Inflammatory macrophage treated with lipopolysaccharide for 1 hour (primary cell): Measurements from ENCODE around the gene MIER2.
A peak's percentile ranks its signal among the peaks of the same experiment; 100 is the strongest.
"Not testable (repeated sequence)": the region's sequence is repeated elsewhere in the genome, so short reads cannot be mapped to it uniquely, and the experiment has no call there.

Experiments used
- DNase-seq, 2 donors: peaks; one replicate each; pipeline ENCODE4 v3.0.0-alpha.2; 2020 to 2022

Gene MIER2

DNA sequence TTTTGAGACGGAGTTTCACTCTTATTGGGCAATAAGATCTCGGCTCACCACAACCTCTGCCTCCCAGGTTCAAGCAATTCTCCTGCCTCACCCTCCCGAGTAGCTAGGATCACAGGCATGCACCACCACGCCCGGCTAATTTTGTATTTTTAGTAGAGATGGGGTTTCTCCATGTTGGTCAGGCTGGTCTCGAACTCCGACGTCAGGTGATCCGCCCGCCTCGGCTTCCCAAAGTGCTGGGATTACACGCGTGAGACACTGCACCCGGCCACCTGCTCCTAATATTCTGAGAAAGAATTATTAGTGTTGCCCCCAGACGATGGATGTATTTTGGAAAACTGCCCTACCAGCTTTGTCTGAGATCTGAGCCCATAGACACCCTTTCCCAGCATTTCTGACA lies 10.9 kb upstream of the MIER2 start:
- DNase-seq: not testable (repeated sequence)

GRCh38 chr19:355134-355533 lies 10.5 kb upstream of the MIER2 start:
- no peak for DNase-seq

DNA sequence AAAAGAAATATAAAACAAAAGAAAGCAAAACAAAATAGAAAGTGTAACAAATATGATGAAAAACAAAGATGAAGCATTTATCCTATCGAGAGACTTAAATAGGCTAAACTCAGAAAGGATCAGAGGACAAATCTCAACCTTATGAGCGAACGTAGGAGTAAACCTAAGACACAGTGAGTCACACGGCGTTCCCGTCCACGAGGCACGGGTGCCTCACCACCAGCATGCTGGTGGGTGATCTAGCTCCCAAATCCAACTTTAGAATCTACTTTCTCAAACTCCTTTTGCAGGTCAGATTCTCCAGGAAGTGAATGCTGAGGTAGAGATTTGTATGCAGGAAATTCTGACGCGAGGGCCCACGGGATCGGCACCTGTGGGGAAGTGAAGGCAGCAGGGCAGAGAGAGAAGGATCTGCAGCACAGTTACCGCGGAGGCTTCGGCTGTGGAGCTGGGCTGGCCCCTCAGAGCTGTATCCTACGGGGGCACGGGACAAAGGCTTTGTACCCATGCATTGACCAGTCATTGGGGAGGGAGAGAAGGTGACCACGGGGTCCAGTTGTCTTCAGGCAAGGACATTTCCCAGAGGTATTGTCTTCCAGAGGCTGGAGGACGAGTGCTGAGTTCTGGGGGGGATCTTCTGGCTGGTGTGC lies 7.5 kb upstream of the MIER2 start:
- peak in 1 of 2 donors; percentile 28 for DNase-seq

DNA sequence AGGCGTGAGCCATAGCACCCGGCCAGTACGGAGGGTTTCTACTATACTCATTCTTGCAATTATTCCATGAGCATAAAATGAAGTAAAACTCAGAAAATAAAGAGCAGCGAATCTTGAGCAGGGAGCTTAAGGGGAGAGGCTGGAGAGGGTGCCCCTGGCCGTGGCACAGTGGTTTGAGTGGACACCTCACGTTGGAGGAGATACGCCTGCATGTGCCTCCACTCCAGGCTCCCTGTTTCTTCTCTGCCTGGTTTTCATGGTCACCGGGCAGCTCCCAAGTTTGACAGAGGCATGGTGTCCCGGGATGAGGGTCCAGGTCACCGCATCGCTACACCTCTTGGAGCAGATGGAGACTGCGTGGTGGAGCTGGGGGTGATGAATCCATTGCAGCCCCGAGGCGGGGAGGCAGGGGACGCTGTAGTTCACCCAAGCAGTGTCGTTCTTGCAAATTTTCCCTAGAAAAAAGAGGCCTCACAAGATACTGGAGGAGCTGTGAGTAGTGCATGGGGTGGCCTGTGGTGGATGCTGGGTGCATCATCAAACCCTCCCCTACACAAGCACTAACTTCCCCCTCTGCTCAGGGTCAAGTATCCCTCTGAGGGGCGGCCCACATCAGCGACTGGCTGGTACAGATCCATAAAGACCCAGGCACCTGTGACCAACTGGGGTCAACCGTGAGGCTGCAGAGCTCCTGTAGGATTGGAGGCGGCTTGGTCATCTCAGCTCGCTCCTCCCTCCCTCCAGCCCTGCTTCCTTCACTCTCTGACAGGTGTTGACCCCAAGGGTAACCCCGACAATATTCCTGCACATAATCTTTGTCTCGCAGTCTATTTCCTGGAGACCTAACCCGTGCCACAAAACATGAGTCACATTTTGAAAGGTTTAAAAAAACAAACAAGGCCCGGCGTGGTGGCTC lies 3.6 kb upstream of the MIER2 start:
- DNase-seq: no peak

DNA sequence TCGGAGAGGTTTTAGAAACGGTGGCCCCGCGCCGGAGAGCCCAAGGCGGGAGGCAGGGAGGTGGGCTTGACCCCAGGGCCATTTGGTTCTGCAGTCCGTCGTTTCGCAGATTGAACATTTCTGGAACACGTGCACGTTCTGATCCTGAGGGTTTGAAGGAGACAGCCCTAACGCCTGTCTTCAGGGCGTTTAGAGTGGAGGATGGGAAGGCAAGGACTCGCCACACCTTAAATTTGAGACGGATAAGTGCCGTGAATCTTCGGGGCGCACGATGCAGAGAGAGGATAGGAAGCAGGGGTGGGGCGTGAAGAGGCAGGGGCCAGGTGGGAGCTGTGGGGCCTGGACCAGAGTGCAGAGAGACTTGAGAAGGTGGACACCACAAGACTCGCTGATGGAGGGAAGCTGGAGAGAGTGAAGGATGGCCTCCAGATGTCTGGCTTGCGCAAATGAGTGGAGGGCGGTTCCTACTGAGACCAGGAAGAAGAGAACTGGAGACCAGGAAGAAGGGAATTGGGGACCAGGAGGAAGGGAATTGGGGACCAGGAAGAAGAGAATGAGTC lies 804 bp upstream of the MIER2 start:
- DNase-seq: no peak

GRCh38 chr19:343941-344624 lies 513 bp downstream of the MIER2 start:
- no peak for DNase-seq

- DNase-seq: peak in 1 of 2 donors; percentile 14
These were observed 1.1 kb downstream of the MIER2 start for GRCh38 chr19:343451-343931.

DNA sequence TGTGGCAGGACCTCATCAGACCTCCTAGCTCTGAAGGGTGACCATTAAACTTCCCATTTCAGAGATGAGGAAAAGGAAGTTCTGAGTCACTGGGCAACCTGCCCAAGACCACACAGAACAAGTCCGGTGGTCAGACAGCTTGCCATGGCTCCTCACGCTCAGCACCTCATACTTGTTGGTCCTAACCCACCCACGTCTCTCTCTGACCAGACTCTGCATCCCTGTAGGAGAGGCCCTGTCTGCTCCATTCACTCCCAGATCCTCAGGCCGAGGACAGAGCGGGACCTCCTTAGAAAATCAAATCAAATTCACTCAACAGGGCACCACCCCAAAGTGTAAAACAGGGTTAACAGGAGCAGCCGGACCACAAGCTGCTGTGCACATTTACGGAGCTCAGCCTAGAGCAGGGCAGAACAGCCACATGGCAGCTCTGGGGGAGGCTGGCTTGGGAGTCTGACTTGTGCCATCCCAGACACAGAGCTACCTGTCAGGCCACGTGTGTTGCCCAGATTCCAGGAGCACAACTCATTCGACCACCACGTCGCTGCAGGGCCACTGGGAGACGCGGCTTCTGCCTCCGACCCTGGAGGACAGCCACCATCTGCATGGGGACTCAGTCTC lies 1.7 kb downstream of the MIER2 start:
- DNase-seq: peak; percentile 76 to 77

DNA sequence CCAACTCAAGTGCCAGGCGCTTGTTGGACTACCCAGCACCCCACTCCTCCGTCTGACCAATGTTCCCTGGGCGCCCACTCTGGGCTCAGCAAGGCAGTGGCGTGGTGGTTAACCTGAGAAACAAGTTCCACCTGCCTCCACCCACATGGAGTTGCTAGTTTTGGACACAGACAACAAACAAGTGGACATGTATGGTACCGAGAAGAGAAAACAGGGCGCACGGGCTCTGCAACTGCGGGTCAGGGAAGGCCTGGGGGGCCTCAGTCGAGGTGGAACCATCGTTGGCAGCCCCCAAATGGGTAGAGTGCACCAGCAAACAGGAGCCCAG lies 2.5 kb downstream of the MIER2 start:
- DNase-seq: no peak

DNA sequence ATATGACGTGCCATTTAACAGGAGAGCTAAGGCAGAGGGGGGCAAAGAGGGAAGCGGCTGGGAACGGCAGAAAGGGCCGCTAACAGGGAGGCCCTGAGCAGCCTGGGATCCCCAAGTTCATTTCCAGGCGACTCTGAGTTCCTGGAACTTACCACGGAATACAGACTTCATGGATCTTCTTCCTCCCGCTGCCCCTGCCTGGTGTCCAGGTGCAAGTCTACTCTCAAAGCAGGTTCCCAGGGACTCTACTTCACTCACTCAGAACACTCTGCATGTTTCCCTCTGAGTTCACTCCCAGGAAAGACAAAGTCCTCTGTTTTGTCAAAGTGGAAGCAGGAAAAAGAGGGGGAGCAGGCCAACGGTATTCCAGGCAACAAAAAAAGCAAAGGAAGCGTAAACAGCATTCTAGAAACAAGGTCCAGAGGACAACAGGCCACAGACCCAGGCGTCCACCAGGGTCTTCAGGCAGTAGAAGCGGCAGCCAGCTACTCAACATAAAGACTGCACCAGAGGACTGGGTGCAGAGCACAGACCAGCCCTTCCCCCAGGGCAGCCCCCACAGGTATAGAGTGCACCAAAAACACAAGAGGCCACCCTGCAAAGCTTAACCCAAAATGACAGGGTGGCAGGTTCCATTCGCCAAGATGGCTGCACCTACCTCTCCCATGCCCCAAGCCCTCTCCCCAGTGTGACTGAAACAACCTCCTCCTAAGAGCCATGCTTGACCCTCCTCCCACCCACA lies 3.0 kb downstream of the MIER2 start:
- no peak for DNase-seq

GRCh38 chr19:340620-341385 lies 3.8 kb downstream of the MIER2 start:
- DNase-seq: no peak

DNA sequence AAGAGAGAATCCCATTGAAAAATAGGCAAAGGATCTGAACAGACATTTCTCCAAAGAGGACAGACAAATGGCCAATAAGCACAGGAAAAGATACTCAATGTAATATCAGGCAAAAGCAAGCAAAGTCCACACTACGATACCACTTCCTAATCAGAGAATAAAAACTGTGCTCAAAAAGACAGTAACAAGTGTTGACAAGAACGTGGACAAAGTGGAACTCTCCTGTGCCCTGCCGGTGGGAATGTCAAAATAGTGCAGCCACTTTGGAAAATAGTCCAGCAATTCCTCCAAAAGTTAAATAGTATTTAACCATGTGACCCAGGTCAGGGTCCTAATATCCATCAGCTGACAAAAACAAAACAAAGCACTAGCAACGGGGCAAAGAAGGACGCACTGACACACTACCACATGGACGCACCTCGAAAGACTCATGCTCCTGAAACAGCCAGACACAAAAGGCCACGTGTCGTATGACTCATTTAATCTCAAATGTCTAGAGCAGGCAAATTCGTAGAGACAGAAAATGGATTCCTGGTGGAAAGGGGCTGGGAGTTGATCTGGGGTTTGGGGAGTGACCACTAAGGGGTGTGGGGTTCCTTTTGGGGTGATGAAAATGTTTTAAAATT lies 5.2 kb downstream of the MIER2 start:
- no peak for DNase-seq

DNA sequence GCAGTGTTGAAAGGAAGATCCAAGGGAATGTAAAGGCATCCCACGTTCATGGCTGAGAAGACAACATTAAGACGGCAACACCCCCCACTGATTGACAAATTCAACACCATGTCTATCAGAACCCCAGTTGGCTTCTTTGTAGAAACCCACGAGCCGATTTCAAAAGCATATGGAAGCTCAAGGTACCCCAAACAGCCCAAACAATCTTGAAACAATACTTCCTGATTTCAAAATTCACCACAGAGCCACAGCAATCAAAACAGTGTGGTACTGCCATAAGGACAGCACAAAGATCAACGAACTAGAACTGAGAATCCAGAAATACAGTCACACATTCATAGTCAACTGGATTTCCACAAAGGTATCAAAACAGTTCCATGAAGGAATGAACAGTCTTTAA lies 6.2 kb downstream of the MIER2 start:
- peak; percentile 19 to 33 for DNase-seq

DNA sequence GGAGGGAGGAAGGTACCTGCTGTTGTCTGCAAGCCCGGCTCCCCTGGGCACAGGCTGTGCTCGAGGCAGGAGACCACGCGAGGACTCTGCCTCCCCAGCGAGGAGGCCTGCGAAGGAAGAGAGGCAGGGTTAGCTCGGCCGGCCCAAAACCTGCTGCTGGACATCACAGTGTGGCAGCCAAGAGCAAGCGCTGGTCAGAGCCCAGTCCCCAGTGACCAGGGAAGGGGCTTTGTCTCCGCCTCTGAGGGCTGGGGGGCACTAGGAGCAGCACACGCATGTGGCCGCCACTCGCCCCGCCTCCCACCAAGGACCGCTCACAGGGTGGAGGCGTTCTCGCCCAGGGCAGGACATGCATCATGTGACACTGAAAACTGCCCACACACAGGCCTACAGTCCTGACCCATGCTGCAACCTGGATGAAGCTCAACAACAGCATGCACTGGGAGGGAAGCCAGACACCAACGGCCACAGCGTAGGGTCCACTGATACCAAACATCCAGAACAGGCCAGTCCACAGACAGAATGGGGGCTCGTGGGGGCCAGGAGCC lies 8.5 kb downstream of the MIER2 start:
- DNase-seq: no peak

- no peak for DNase-seq
These were observed 9.0 kb downstream of the MIER2 start for GRCh38 chr19:335486-336066.

DNA sequence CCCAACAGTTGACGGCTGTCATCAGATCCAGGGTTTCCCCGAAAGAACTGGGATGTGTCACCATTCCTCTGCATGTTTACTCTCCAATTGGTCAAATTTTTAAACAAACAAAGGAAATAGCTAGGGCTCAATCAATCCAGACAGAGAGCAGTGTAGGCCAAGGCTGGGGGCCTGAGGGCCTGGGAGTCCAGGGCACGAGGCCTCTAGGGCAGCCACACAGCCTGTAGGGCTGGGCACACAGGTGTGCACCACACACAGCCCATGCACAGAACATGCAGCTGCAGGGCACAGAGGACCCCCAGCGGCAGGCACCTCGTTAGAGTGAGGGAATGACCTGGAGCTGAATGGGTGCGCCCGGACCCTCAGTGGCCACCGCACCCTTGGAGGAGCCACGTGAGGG lies 9.5 kb downstream of the MIER2 start:
- DNase-seq: no peak

- DNase-seq: no peak
These were observed 10.1 kb downstream of the MIER2 start for GRCh38 chr19:334296-335071.

- no peak for DNase-seq
These were observed 14.1 kb downstream of the MIER2 start for GRCh38 chr19:330503-330902.

DNA sequence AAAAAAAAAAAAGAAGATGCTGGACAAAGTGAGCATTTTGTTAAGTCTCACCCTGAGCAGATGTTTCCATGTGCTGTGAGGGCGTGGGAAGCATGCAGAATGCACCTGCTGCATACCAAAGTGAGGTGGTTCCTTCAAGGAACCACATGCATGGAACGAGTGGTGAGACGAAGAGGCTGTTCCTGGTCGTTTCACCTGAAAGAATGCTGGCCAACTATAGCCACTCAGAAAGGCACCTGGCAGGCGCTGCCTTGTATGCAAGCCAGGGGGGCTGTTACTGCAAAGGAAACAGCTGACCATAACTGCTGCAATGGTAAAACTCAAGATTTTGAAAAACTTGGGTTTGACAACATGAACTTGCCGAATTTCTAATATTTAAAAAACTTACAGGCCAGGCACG lies 14.7 kb downstream of the MIER2 start:
- DNase-seq: no peak
